Endothelial cell (in vitro differentiated cells): ENCODE results near the gene PGD. TPM values are rescaled to one million over a fixed set of nuclear protein-coding genes. Genes with fewer than 3 reads are reported as not detected.

ENCODE experiments used
- DNase-seq: peaks from one replicate; pipeline ENCODE4 v3.0.0; 2021; ENCODE audit warnings: low spot score
- H3K27ac Mint-ChIP-seq: one replicate; pipeline ENCODE4 v1.8.0; 2021; ENCODE audit warnings: mixed read lengths, inconsistent platforms; ENCODE audit not compliant: unreplicated experiment
- H3K27me3 Mint-ChIP-seq: one replicate; pipeline ENCODE4 v1.8.0; 2021; ENCODE audit warnings: mild to moderate bottlenecking, moderate library complexity, mixed read lengths, inconsistent platforms; ENCODE audit not compliant: unreplicated experiment
- H3K36me3 Mint-ChIP-seq: one replicate; pipeline ENCODE4 v1.8.0; 2021; ENCODE audit warnings: mild to moderate bottlenecking, low read depth, mixed read lengths, inconsistent platforms; ENCODE audit not compliant: unreplicated experiment
- H3K4me1 Mint-ChIP-seq: one replicate; pipeline ENCODE4 v1.8.0; 2021; ENCODE audit warnings: mild to moderate bottlenecking, mixed read lengths, inconsistent platforms; ENCODE audit not compliant: unreplicated experiment
- H3K4me3 Mint-ChIP-seq: one replicate; pipeline ENCODE4 v1.8.0; 2021; ENCODE audit warnings: mild to moderate bottlenecking, mixed read lengths, inconsistent platforms; ENCODE audit not compliant: unreplicated experiment
- H3K9me3 Mint-ChIP-seq: one replicate; pipeline ENCODE4 v1.8.0; 2021; ENCODE audit warnings: mixed read lengths, inconsistent platforms; ENCODE audit not compliant: unreplicated experiment
- long read RNA-seq: library from polyadenylated mRNA; unstranded; transcript quantifications from one replicate; pipeline ENCODE4 v2.0.0, GENCODE V29; 2020; ENCODE audit not compliant: unreplicated experiment
- total RNA-seq: library from RNA; stranded (reverse); fragmentation: NEBNext Ultra II Directional; extraction: Animal tissue kit (Norgen Biotek cat#: 25700); gene quantifications from one replicate; pipeline ENCODE4 v1.2.1, GENCODE V29; 2021; ENCODE audit not compliant: unreplicated experiment
- TF ChIP-seq, protein P1 (sequence below): fragments of 200-600 bp; sonication (generic); IDR thresholded peaks from one replicate; pipeline ENCODE4 v1.5.0; 2021; ENCODE audit warnings: antibody characterized with exemption; ENCODE audit not compliant: unreplicated experiment

Gene PGD
- total RNA-seq: 196 TPM
- long read RNA-seq, transcript PGD-201 (13 exons, 1,885 nt): major isoform, 210 of 235 reads
- long read RNA-seq, partial matches to known transcripts: 15 of 235 reads
- long read RNA-seq, other reads (novel, unspliced or antisense): 10 of 235 reads

DNA sequence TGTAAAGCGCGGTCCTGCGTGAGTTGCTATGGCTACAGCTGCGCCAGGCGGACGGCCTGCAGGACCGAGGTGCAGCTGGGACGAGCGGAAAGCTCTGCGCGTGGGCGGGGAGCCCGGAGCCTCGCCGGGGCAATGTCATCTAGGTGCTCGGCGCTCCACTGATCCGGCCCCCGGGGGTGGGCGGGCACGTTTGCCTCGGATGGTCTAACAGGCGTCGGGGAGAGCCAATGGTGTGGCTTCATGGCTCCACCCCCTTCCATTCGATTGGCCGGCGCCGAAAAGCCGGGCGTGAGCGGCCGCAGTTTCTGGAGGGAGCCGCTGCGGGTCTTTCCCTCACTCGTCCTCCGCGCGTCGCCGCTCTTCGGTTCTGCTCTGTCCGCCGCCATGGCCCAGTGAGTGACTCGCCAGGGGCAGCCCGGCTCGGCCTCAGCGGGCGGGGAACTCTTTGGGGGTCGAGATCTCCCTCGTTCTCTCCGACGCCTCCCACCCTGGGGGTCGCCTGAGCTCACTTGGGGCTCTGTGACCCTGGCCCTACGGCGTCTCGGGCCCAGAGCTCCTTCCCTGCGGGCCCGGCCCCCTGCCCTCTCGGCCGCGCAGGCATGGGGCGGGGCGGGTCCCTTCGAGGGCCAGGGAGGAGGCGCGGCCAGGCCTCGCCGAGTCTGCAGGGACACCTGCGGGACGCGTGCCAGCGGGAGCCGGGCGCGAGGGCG, at the start of gene PGD:
Gene PGD, plus strand, starts transcription at position 331 of the 710 bp plus-strand sequence. Its CDS starts 54 bp downstream, at position 385.
- Mint-ChIP-seq H3K4me3 (peak within 1 kb of the TSS; percentile 97), H3K27ac (peak within 1 kb of the TSS; percentile 82), H3K9me3 (no peaks in the 10 kb centered on the region), H3K36me3 (peaks cover 18% of the 10 kb centered on the region), H3K4me1 (peaks cover 15% of the 10 kb centered on the region), H3K27me3 (peaks cover 3% of the 10 kb centered on the region)
- TF ChIP-seq, protein P1, sequence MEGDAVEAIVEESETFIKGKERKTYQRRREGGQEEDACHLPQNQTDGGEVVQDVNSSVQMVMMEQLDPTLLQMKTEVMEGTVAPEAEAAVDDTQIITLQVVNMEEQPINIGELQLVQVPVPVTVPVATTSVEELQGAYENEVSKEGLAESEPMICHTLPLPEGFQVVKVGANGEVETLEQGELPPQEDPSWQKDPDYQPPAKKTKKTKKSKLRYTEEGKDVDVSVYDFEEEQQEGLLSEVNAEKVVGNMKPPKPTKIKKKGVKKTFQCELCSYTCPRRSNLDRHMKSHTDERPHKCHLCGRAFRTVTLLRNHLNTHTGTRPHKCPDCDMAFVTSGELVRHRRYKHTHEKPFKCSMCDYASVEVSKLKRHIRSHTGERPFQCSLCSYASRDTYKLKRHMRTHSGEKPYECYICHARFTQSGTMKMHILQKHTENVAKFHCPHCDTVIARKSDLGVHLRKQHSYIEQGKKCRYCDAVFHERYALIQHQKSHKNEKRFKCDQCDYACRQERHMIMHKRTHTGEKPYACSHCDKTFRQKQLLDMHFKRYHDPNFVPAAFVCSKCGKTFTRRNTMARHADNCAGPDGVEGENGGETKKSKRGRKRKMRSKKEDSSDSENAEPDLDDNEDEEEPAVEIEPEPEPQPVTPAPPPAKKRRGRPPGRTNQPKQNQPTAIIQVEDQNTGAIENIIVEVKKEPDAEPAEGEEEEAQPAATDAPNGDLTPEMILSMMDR: no peak
- peak; percentile 98 for DNase-seq

DNA sequence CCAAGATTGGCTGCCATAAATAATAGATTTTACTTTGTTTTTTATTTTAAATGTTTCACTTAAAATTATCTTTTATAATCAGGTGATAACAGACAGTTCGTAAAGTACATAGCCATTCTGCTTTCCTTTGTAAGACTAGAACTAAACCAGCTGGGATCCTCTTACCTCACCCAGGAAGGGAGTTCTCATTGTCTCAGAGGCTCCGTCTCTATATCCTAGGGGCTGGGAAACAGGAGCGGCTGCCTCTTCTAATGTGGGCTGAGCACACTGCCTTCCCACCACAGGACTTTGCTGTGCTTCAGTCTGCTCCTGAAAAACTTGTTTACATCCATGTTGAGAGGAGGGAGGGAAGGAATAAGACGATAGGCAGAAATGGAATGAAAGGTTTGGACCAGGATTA, 45.6 kb upstream of the PGD start:
- H3K4me3 Mint-ChIP-seq: no peak overlapping the region
- peaks cover 18% of the 10 kb centered on the region for H3K36me3 Mint-ChIP-seq
- no peaks in the 10 kb centered on the region for H3K27me3 Mint-ChIP-seq
- TF ChIP-seq, protein P1: no peak
- no peak for DNase-seq
- H3K4me1 Mint-ChIP-seq: peaks cover 10% of the 10 kb centered on the region
- no peaks in the 10 kb centered on the region for H3K9me3 Mint-ChIP-seq
- H3K27ac Mint-ChIP-seq: no peak overlapping the region

GRCh38 chr1:10353693-10354092, 45.2 kb upstream of the PGD start:
- TF ChIP-seq, protein P1: no peak
- H3K27me3 Mint-ChIP-seq: no peaks in the 10 kb centered on the region
- DNase-seq: no peak
- H3K36me3 Mint-ChIP-seq: peaks cover 18% of the 10 kb centered on the region
- no peak overlapping the region for H3K27ac Mint-ChIP-seq
- H3K4me1 Mint-ChIP-seq: peaks cover 10% of the 10 kb centered on the region
- H3K9me3 Mint-ChIP-seq: no peaks in the 10 kb centered on the region
- H3K4me3 Mint-ChIP-seq: no peak overlapping the region

- H3K4me1 Mint-ChIP-seq: peaks cover 3% of the 10 kb centered on the region
- H3K4me3 Mint-ChIP-seq: no peak overlapping the region
- H3K36me3 Mint-ChIP-seq: peaks cover 29% of the 10 kb centered on the region
- H3K27me3 Mint-ChIP-seq: no peaks in the 10 kb centered on the region
- TF ChIP-seq, protein P1: no peak
- DNase-seq: no peak
- no peaks in the 10 kb centered on the region for H3K9me3 Mint-ChIP-seq
- no peak overlapping the region for H3K27ac Mint-ChIP-seq
Measured at GRCh38 chr1:10360045-10360444, 38.8 kb upstream of the PGD start.

- H3K27me3 Mint-ChIP-seq: peaks cover 3% of the 10 kb centered on the region
- no peak for DNase-seq
- peak overlapping the region; percentile 58 for H3K4me3 Mint-ChIP-seq
- no peak overlapping the region for H3K27ac Mint-ChIP-seq
- H3K9me3 Mint-ChIP-seq: no peaks in the 10 kb centered on the region
- peaks cover 3% of the 10 kb centered on the region for H3K4me1 Mint-ChIP-seq
- TF ChIP-seq, protein P1: no peak
- H3K36me3 Mint-ChIP-seq: peaks cover 37% of the 10 kb centered on the region
Measured at GRCh38 chr1:10361515-10361914, 37.3 kb upstream of the PGD start.
